Non-pigmented ciliary epithelial cell (primary cell): Measurements from ENCODE around the gene RPH3AL.
"Not testable (repeated sequence)": the region's sequence is repeated elsewhere in the genome, so short reads cannot be mapped to it uniquely, and the experiment has no call there.

Source experiments
- DNase-seq: peaks from one replicate; pipeline ENCODE4 v3.0.0-alpha.2; 2010; ENCODE audit warnings: low read depth

RPH3AL gene

GRCh38 chr17:224576-224975 is 128.0 kb downstream of the RPH3AL start:
- not testable (repeated sequence) for DNase-seq

- no peak for DNase-seq
Measured at GRCh38 chr17:223723-224471, 128.7 kb downstream of the RPH3AL start.

GRCh38 chr17:222172-222571 is 130.4 kb downstream of the RPH3AL start:
- no peak for DNase-seq

- DNase-seq = no peak
Measured at GRCh38 chr17:219696-220095, 132.9 kb downstream of the RPH3AL start.

- DNase-seq = no peak
Measured at GRCh38 chr17:218432-219110, 134.0 kb downstream of the RPH3AL start.

- DNase-seq = no peak
Measured at GRCh38 chr17:216625-217024, 136.0 kb downstream of the RPH3AL start.

- not testable (repeated sequence) for DNase-seq
Measured at GRCh38 chr17:215563-216478, 136.8 kb downstream of the RPH3AL start.

- DNase-seq = no peak
Measured at GRCh38 chr17:214881-215331, 137.7 kb downstream of the RPH3AL start.

- no peak for DNase-seq
Measured at GRCh38 chr17:213286-214105, 139.1 kb downstream of the RPH3AL start.

- DNase-seq = no peak
Measured at GRCh38 chr17:210402-210801, 142.2 kb downstream of the RPH3AL start.

GRCh38 chr17:208429-208828 is 144.2 kb downstream of the RPH3AL start:
- no peak for DNase-seq

GRCh38 chr17:207775-208174 is 144.8 kb downstream of the RPH3AL start:
- DNase-seq = no peak

GRCh38 chr17:206941-207560 is 145.6 kb downstream of the RPH3AL start:
- no peak for DNase-seq

- not testable (repeated sequence) for DNase-seq
Measured at GRCh38 chr17:206484-206883, 146.1 kb downstream of the RPH3AL start.

- no peak for DNase-seq
Measured at GRCh38 chr17:205817-206216, 146.8 kb downstream of the RPH3AL start.

- no peak for DNase-seq
Measured at GRCh38 chr17:205148-205669, 147.4 kb downstream of the RPH3AL start.

- DNase-seq = no peak
Measured at GRCh38 chr17:204427-205147, 148.0 kb downstream of the RPH3AL start.

GRCh38 chr17:202501-202951 is 150.1 kb downstream of the RPH3AL start:
- DNase-seq = no peak

- DNase-seq = not testable (repeated sequence)
Measured at GRCh38 chr17:201736-202135, 150.9 kb downstream of the RPH3AL start.

GRCh38 chr17:201257-201656 is 151.3 kb downstream of the RPH3AL start:
- DNase-seq = not testable (repeated sequence)
